HG02571 (cell line): ENCODE data around the gene ADGRD1.
"Not testable (repeated sequence)": the region's sequence is repeated elsewhere in the genome, so short reads cannot be mapped to it uniquely, and the experiment has no call there.

Experiments
- ATAC-seq: cut with Tn5 transposase; IDR thresholded peaks from one replicate; pipeline ENCODE4 v1.9.1; 2021; ENCODE audit warnings: mild to moderate bottlenecking, moderate library complexity; ENCODE audit not compliant: unreplicated experiment

Gene ADGRD1

DNA sequence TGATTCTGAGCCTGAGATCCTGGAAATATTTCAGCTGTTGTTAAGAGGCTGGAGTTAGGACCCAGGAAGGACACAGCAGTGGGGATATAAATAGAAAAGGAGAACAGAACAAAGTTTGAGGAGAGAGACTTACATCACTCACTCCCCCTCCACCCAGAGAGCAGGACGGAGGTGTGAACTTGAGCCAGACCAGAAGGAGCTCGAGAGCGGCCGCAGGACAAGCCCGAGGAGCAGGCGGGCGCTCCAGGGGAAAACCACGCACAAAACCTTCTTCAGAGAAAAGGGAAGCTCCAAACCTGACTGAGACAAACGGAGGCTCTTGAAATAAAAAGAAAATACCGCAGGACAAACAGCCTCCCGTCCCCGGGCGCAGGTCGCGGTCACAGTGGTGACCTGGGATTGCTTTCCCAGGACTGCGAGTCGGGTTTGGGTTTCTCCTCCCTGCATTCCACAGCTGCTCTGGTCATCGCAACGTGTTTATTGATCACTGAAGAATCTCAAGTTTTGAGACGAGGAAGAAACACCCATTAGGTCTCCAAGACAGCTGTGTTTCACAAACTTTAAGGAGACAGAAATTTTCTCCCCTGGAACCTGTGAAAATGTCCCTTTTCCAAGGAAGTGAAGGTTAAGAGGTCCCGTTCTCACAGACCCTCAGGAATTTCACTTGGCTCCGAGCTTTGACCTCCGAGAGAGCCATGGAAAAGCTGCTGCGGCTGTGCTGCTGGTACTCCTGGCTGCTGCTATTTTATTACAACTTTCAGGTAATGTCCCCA is at the start of gene ADGRD1:
Gene ADGRD1 (plus strand): TSS at position 137 of the 773 bp plus-strand sequence. CDS start 559 bp downstream, at position 696.
- ATAC-seq = no peak

DNA sequence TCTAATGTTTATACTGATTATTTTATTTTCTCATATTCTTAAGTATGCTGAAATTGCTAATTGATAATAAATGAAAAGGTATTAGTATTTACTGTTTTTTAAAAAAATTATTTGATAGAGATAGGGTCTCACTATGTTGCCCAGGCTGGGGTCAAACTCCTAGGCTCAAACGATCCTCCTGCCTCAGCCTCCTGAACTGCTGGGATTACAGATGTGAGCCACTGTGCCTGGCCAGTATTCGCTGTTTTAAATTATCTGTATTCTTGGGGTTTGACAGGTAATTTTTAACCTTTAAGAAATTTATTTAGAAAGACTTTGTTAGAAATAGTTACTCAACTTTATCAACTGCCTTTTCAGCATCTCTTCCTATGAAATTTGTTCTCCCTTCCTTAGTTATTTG is 49.6 kb upstream of the ADGRD1 start:
- ATAC-seq = no peak

GRCh38 chr12:130904936-130905455 is 48.7 kb upstream of the ADGRD1 start:
- not testable (repeated sequence) for ATAC-seq

DNA sequence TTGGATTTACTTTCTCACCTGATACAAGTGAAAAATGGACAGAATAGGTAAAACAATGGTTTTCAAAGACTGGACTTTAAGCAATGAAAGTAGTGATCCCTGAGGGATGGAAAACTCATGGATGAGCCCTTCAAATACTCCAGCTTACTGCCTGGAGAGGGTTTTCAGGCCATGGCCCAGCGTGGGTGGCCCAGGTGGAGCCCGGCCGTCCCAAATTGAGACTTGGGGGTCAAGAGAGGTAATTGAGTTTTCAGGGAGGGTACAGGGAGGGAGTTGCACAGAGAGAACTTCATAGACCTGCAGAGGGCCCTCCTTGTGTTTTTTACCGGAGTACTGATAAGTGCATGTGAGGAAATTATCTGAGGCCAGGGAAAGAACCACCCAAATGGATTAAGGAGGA is 44.6 kb upstream of the ADGRD1 start:
- ATAC-seq = no peak

DNA sequence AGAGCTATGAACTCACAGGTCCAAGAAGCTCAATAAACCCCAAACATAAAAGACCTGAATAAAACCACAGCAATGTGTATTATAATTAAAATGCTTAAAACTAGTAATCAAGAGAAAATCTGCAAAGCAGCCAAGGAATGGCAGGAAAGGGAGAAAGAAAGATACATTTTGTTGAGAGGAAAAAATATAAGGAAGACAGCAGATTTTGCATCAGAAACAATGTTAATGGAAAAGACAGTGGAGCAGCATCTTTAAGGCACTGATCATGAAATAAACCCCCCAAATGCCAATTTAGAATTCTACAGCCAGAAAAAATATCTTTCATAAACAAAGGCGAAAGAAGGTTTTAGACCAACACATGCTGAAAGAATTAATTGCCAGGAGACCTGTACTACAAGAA is 42.5 kb upstream of the ADGRD1 start:
- ATAC-seq = no peak

GRCh38 chr12:130911933-130912332 is 41.8 kb upstream of the ADGRD1 start:
- no peak for ATAC-seq

DNA sequence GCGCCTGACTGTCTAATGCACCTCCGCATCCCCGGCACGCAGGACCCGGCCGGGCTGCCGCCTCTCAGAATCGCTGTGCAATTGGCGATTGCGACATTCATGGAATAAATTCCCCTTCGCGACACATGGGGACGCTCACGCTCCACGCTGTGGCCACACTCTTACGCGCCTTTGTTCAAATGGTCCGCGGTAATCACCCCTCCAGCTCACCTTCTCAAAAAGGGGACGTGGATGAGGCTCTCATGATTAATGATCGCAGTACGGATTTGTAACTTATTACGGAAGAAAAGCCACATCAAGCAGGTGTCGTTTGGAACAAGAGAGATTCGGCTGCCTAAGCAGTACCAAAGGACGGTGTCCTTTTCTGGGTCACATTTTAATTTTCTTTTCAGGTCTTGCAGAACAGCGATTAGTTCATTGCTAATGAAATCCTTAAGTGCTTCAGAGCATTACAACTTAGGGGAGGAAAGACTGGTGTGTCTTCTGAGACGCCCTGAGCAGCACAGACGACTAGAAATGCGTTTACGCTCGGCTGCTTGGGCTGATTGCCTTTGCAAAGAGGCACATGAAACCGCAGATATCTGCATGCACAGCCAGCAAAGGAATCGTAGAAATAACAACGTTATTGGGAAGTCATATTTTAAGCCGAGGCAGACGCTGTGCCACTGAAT is 37.3 kb upstream of the ADGRD1 start:
- no peak for ATAC-seq

GRCh38 chr12:130917607-130918006 is 36.1 kb upstream of the ADGRD1 start:
- no peak for ATAC-seq

DNA sequence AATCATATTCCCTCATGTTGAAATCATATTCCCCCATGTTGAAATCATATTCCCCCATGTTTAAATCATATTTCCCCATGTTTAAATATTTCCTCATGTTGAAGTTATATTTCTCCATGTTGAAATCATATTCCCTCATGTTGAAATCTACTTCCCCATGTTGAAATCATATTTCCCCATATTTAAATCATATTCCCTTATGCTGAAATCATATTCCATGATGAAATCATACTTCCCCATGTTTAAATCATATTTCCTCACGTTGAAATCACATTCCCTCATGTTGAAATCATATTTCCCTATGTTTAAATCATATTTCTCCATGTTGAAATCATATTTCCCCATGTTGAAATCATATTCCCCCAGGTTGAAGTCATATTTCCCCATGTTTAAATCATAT is 34.6 kb upstream of the ADGRD1 start:
- no peak for ATAC-seq

DNA sequence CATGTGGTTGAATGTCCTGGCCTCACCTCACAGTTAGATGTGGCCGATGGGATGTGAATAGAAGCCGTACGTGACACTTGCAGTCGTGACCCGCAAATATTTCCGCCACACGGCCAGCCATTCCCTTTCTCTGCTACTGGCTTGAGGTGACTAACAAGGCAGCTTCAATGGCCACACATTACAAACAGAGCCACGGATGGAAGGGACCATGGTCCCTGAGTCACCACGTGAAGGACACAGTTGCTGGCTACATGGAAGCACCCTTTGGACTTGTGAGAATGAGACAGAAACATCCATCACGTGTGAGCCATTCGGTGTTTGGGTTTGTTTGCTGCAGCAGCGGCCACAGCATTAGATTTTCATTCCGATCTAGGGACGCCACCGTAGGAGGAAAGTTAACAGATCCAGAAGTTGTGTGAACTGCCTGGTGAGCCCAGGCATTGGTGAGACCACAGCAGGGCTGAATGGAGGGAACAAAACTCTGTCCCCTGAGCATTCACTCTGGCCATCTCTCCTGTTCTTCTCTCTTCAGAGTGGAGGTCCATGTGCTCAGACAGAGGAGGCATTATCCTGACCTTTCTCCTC is 33.5 kb upstream of the ADGRD1 start:
- ATAC-seq = no peak

DNA sequence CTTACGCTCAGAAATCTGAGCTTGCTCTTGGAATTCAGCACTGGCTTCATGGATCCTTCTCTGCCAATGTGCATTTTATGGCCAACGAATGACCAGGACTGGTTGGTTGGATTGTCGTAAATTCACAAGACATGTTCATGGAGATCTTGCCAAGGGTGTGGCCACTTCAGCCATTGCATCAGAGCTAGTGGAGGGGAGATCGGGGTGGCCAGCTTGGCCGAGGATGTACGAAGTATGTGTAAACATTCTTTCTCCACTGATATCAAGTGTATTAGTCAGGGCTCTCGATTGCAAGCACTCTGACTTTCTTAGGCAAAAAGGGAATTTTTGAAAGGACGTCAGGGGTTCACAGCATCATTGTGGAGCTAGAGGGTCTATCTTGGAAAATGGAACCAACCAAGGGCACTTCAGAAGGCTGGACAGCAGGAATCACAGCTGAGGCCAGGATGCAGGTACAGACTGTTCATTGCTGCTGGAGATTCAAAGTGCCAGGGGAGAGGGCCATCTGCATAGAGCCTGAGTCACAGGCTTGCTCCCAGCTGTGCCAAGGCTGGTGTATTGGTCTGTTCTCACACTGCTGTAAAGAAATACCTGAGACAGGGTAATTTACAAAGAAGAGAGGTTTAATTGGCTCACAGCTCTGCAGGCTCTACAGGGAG is 32.9 kb upstream of the ADGRD1 start:
- ATAC-seq = no peak

DNA sequence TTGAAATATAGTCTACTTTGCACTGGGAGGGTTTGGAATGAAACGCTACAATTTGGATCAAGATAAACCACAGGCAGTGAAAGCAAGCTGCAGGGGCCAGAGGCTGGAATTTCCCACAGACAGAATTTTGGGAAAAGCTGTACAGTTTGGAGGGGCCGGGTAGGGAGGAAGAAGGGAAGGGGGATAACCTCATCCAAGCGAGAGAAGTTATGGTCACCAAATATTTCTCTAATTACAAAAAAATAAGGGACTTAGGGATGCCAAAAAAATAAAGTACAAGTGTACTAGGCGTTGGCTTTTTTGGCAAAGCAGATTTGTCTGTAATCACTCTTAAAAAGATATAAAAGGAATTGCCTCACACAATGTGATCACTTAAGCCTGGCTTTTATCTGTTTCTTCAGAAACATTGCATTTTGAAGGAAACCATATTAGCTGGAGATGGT is 31.2 kb upstream of the ADGRD1 start:
- no peak for ATAC-seq

DNA sequence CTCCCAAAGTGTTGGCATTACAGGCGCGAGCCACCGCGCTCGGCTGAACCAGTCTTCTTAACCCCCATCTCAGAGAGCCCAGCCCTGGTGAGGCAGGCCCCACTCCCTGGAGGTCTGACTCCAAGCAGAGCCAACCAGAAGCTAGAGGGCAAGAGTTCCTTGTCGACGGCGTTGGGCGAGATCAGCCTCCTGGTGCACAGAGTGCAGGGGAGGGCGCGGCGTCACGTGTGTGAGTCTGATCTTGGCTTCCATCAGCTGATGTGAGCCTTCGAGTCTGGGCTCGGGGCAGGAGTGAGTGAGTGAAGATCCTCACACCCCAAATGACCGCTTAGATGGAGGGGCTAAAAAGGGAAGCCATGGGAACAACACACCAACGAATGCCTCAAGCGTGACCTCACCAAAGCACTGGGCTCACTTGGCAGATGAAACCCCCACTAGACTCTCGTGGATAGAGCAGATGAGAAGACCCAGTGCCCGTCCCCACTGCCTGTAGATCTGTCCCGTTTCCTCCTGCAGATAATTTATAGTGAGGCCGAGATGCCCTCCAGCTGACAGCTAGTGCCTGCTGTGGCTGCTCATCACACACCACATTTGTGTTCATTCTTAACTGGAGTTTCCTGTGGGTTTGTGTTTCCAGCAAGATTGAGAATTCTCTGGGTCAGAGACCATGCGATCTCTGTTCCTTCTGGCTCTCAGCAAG is 28.6 kb upstream of the ADGRD1 start:
- ATAC-seq = no peak

DNA sequence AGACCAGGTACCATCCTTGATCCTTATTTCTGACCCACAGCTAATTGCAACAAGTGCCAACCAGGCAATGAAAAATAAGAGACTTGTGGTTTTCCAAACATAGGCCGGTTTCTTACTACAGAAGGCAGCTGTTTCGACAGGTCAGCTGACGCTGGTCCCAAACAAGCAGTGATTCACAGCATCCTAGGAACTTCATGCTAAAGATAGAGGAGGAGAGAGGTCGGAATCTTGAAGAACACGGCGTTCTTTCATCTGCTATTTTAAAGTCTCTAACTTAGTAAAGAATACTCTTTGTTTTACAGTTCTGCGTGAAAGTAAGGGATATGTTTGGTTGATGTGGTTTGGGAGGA is 28.1 kb upstream of the ADGRD1 start:
- ATAC-seq = no peak

- ATAC-seq = no peak
Observed at GRCh38 chr12:130929363-130929762, 24.3 kb upstream of the ADGRD1 start.

DNA sequence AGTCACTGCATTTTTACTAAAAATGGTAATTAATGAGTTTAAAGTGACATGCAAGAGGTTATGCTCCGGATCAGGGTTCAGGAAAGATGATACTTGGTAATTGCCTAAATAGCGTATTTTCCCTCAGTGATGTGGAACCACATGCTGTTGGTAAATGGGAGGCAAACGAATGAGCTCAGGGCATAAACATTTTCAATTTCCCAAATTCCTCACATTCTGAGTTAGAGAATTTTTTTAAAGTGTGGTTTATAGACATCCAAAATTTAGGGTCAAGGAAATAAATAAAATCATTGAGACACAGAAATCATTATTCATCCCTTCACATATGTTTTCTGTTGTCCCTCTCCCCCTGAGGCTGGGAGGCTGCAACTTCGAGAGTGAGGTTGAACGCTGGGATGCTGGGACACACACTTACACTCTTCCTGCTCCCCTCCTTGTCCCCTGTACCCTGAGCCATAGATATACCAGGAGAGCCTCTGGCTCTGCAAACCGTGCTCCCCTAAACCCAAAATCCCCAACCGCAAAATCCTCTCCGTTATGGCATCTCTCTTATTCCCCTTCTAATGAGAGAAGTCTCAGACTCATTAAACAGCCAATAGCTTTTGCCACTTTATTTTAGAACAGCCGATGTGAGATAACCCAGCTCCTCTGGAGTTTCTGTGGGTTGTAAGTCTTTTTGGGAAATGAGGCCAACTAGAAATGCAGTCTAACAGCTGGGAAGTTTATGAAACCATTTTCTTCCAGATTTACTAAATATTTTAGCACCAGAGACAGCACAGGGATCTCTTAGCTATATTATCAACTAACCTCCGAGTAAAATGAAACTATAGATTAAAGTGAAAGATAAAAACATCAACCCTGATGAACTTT is 21.4 kb upstream of the ADGRD1 start:
- ATAC-seq = no peak

GRCh38 chr12:130933269-130933995 is 20.3 kb upstream of the ADGRD1 start:
- no peak for ATAC-seq

GRCh38 chr12:130934753-130935152 is 19.0 kb upstream of the ADGRD1 start:
- no peak for ATAC-seq

GRCh38 chr12:130936561-130936960 is 17.1 kb upstream of the ADGRD1 start:
- ATAC-seq = no peak
